ENCODE data around the gene EFS.

The EFS gene

DNA sequence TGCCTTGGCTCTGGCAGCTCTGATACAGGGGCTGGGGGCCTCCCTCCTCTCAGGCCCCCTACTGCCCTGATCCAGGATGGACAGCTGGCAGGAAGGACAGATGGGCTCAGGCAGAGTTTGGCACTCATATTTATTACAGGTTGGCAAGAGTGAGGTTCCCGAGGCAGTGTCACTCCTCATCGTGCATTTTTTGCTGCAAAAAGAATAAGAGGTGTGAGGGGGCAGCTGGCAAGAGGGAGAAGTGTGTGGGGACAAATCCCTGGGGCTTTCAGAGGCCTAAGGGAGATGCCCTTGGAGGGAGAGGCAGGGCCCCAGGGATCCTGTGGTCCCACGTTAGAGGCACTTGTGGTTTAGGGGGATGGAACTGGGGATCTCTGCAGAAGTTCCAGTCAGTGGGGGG lies 16.9 kb upstream of the EFS start:
- TF ChIP-seq, protein P1, sequence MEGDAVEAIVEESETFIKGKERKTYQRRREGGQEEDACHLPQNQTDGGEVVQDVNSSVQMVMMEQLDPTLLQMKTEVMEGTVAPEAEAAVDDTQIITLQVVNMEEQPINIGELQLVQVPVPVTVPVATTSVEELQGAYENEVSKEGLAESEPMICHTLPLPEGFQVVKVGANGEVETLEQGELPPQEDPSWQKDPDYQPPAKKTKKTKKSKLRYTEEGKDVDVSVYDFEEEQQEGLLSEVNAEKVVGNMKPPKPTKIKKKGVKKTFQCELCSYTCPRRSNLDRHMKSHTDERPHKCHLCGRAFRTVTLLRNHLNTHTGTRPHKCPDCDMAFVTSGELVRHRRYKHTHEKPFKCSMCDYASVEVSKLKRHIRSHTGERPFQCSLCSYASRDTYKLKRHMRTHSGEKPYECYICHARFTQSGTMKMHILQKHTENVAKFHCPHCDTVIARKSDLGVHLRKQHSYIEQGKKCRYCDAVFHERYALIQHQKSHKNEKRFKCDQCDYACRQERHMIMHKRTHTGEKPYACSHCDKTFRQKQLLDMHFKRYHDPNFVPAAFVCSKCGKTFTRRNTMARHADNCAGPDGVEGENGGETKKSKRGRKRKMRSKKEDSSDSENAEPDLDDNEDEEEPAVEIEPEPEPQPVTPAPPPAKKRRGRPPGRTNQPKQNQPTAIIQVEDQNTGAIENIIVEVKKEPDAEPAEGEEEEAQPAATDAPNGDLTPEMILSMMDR (IDR thresholded peaks at IDR 0.05; ENCODE audit: extremely low read depth, missing control alignments), result no peak
- DNase-seq (ENCODE audit: low spot score), result no peak

DNA sequence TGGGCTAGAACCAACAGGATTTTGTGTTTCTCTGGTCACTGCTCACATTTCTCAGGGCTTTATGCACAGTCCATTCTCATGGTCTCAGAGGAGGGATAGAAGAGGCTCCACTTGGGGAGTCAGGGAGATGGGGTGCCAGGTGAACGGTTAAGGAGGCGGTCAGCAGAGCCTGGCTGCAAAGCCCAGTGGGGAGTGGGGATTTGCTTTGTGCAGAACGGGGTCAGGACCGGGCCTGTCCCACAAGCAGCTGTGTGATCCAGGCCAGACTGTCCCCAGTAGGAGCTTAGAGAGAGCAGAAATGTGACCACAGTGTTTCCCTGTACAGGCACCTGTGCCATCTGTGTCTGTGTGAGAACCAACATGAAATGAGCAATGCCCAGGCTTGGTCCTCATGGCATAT lies 16.0 kb upstream of the EFS start:
- TF ChIP-seq, protein P1 (IDR thresholded peaks at IDR 0.05; ENCODE audit: extremely low read depth, missing control alignments), result no peak

DNA sequence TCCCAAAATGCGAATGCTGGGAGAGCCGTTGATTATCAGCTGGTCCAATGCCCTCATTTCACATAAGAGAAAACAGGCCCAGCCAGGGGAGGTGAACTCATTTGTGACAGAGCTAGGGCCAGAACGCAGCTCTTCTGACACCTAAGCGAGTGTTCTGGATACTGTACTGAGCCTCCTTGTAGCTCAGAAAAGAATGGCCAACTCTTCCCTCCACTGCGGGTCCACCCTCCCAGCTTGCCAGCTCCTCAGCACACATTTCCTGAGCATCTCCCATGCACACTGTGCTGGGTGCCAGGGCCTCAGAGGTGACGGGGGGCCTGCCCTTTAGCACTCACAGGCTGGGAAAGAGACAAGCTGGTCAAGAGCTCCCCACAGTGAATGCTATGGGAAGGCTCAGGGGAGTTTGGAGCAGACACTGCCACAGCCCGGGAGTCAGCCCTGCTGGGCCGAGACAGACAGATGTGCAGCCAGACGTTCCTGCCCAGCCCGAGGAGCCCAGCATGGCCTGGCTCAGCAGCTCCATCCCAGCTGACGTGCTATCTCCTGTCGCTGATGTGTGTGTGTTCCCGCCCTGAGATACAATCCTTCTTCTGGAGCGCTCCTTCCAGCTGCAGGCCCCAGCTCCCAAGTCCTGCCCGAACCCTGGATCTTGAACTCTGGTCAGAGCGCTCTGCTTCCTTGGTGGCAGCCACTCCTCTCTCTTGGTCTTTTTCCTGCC lies 15.4 kb upstream of the EFS start:
- no peak for DNase-seq (ENCODE audit: low spot score)
- TF ChIP-seq, protein P1 (IDR thresholded peaks at IDR 0.05; ENCODE audit: extremely low read depth, missing control alignments), result no peak

More for the DNA sequence above, 16.0 kb upstream of the EFS start:
- no peak for DNase-seq (ENCODE audit: low spot score)

DNA sequence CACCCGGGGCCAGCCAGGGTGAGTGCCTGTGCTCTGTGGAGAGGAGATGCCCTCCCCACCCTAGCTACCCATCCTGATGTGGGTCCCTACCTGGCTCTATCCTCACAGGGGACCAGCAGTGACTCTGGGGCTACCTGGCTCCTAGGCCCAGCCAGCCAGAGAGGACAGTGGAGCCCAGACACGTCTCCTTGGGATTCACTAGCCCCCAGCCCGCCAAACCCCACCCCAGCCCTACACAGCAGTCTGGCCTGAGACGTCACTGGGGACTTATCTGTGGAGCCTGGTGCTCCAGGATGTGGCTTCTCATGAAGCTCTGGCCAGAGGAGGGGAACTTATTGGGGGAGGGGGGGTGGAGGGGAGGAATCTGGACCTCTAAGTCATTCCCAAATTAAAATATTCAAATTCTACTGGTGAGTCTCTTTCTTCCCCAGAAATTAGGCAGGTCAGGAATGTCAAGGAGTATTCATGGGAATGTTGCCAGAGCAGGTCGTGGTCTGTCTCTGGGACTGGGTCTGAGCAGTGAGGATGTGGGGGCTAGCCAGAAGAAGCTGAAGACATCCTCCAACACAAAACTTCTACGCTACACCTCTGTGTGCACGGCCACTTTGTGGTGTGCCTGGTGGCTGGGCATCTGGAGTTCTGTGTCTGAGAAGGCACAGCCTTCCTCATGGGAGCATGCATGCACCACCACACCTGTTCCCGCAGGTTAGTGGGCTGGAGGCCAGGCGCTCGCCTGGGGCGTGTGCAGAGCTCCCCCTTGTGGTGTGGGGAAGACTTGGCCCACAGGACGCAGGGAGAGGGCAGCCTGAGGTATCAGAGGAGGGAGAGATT lies 14.6 kb upstream of the EFS start:
- TF ChIP-seq, protein P1 (IDR thresholded peaks at IDR 0.05; ENCODE audit: extremely low read depth, missing control alignments), result peak; percentile 93
- peak; percentile 83 for DNase-seq (ENCODE audit: low spot score)

DNA sequence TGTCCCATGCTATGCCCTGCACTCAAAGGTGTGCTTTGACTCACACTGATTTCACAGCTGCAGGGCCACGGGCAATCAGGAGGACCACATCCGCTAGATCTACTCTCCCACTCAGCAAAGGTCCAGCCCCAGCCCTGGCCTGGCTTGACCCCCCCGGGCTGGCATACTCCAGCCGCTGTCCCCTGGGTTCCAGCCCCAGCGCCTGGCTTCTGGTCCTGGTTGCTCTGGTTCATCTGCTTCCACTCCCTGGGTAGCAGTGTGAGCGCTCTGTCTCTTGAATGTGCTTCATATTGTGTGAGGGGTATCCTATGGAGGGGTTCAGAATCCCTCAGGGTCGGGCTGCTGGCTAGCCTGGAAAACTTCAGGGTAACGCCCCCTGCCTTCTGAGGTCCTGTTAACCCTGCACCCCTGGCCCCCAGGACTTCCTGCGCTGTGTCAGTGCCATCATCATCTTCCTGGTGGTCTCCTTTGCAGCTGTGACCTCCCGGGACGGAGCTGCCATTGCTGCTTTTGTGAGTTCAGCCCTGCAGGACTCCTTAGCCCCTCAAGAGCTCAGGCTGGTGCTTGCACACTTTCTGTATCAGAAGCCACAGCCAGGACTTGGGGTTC lies 13.7 kb upstream of the EFS start:
- DNase-seq (ENCODE audit: low spot score), result no peak
- TF ChIP-seq, protein P1 (IDR thresholded peaks at IDR 0.05; ENCODE audit: extremely low read depth, missing control alignments), result no peak

DNA sequence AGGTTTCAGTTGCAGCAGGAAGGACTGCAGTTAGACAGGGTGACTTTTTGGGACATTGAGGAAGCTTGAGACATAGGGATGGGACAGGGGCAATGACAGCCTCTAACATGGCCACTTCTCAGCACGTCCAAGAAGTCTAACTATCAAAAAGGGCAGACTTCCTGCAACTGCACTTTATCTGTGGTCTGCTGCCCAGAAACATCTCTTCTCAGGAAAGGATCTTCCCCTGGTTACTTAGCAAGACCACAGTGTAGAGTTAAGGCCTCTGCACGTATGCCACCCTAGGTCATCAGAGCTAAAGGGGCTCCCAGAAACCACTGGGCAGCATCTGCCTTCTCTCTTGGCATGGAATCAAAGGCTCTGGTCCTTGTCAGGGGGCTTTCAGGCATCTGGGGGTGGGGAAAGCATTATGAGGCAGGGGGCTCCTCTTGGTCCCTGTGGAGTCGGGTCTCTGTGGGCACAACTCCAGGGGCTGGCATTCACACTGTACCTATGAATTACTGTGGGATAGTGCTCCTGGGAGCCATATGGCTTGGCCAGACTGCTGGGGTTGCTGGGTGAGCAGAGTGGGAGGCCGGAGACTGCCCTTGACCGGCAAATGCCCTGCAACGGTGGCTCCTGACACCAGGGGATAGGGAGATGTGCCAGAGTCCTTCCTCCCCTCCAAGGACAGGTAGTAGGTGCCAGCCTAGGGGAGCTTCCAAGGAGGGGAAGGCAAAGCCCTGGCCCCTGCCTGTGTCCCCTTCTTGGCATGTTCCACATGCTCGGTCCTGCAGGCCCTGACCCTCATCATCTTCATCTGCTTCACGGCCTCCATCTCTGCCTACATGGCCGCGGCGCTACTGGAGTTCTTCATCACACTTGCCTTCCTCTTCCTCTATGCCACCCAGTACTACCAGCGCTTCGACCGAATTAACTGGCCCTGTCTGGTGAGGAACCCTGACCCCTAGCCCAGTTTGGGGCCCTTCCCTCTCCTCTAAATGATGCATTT lies 12.9 kb upstream of the EFS start:
- TF ChIP-seq, protein P1 (IDR thresholded peaks at IDR 0.05; ENCODE audit: extremely low read depth, missing control alignments), result no peak
- no peak for DNase-seq (ENCODE audit: low spot score)

Data from GM20000 (cell line).